A673 (cell line): Measurements from ENCODE around the gene ABCB6. TPM values are rescaled to one million over a fixed set of nuclear protein-coding genes. Genes with fewer than 3 reads are reported as not detected.
"Not testable (repeated sequence)": the region's sequence is repeated elsewhere in the genome, so short reads cannot be mapped to it uniquely, and the experiment has no call there.

ENCODE experiments used
- BruUV-seq: library from RNA; stranded (reverse); fragments of 400-500 nt; replicated peaks from 2 replicates; lab custom pipeline; 2021; lab: Mats Ljungman, UMichigan
- CTCF ChIA-PET: fragments of 300-600 bp; sonication (Branson Sonifier 250); formaldehyde crosslinking; loops from one replicate; lab custom pipeline; 2022; ENCODE audit warnings: antibody characterized with exemption; lab: Charles Lee
- POLR2A ChIA-PET: fragments of 300-600 bp; sonication (Branson Sonifier 250); formaldehyde crosslinking; loops from one replicate; lab custom pipeline; 2022; ENCODE audit warnings: antibody characterized with exemption; ENCODE audit not compliant: low non-redundant PET; lab: Charles Lee
- DNase-seq: peaks from one replicate; pipeline ENCODE4 v3.0.0-alpha.2; 2015; ENCODE audit warnings: low spot score
- H3K27ac ChIP-seq: fragments of 200-600 bp; sonication (generic); 2 replicates; pipeline ENCODE4 v1.5.1; 2016; ENCODE audit warnings: mixed run types, low read depth, mild to moderate bottlenecking, mixed read lengths, antibody characterized with exemption, low read length; ENCODE audit not compliant: poor library complexity, severe bottlenecking
- H3K27me3 ChIP-seq: fragments of 200-600 bp; sonication (generic); replicated peaks from 2 replicates; pipeline ENCODE4 v1.6.1; 2017; ENCODE audit warnings: mixed run types, low read depth, mild to moderate bottlenecking, mixed read lengths, antibody characterized with exemption, low read length; ENCODE audit not compliant: insufficient read depth, poor library complexity
- H3K36me3 ChIP-seq: fragments of 200-600 bp; sonication (generic); 2 replicates; pipeline ENCODE4 v1.6.1; 2016; ENCODE audit warnings: mixed run types, mild to moderate bottlenecking, mixed read lengths, antibody characterized with exemption, low read length; ENCODE audit not compliant: insufficient read depth, poor library complexity, severe bottlenecking
- H3K4me1 ChIP-seq: fragments of 200-600 bp; sonication (generic); 2 replicates; pipeline ENCODE4 v1.6.1; 2017; ENCODE audit warnings: mixed run types, mild to moderate bottlenecking, mixed read lengths, antibody characterized with exemption, low read length; ENCODE audit not compliant: insufficient read depth, poor library complexity, severe bottlenecking
- H3K4me3 ChIP-seq: fragments of 200-600 bp; sonication (generic); 2 replicates; pipeline ENCODE4 v1.5.1; 2016; ENCODE audit warnings: low read depth, mixed run types, mild to moderate bottlenecking, mixed read lengths, low read length; ENCODE audit not compliant: poor library complexity, severe bottlenecking
- H3K9me3 ChIP-seq: fragments of 200-600 bp; sonication (generic); 2 replicates; pipeline ENCODE4 v1.6.1; 2016; ENCODE audit warnings: mixed run types, low read depth, mild to moderate bottlenecking, mixed read lengths, antibody characterized with exemption, low read length; ENCODE audit not compliant: poor library complexity, severe bottlenecking
- EZH2 ChIP-seq: fragments of 200-600 bp; sonication (generic); IDR thresholded peaks from 2 replicates; pipeline ENCODE4 v1.6.1; 2017; ENCODE audit warnings: borderline replicate concordance, low read depth, mild to moderate bottlenecking, mixed read lengths, antibody characterized with exemption, low read length; ENCODE audit not compliant: poor library complexity, severe bottlenecking
- intact Hi-C: fragments of 100-400 bp; cut with micrococcal nuclease; formaldehyde crosslinking; loops from one replicate; pipeline ENCODE4 v1.10.0; 2022; ENCODE audit not compliant: unreplicated experiment
- total RNA-seq: library from RNA; stranded (reverse); gene quantifications from 2 replicates; pipeline ENCODE4 v1.2.3, GENCODE V29; 2021
- TF ChIP-seq, protein P1 (sequence below): fragments of 300-800, 200-600 bp; sonication (generic); conservative IDR thresholded peaks from 2 replicates; pipeline ENCODE4 v1.5.1; 2017; ENCODE audit warnings: low read depth, mild to moderate bottlenecking, antibody characterized with exemption, low read length, moderate library complexity, mixed read lengths

ABCB6 gene
- total RNA-seq, 1 experiment from 2014 or later, result 101 TPM

DNA sequence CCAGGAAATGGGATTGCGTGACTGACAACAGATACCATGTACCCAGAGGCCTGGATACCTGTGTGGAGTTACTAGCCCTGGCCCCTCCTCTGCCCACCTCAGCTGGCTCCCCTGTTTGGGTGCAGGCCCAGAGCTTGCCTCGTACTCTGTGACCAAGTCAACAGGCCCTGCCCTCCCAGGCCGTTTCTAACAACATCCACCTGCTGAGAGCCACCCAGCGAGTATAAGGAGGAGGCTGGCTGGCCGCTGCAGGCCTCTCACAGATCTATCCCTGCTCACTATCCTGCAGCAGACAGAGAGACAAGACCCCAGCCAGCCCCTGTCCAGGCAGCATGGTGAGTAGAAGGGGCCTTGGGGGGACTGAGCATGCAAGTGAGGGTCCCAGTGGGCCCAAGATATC lies 47.5 kb upstream of the ABCB6 start:
- Histone ChIP-seq H3K36me3 (no peaks in the 10 kb centered on the region), H3K4me3 (no peak overlapping the region), H3K27me3 (no peaks in the 10 kb centered on the region), H3K4me1 (no peaks in the 10 kb centered on the region), H3K27ac (no peak overlapping the region), H3K9me3 (no peaks in the 10 kb centered on the region)
- intact Hi-C loops, result no loop called here
- no TSS peak for BruUV-seq
- TF ChIP-seq, protein P1, sequence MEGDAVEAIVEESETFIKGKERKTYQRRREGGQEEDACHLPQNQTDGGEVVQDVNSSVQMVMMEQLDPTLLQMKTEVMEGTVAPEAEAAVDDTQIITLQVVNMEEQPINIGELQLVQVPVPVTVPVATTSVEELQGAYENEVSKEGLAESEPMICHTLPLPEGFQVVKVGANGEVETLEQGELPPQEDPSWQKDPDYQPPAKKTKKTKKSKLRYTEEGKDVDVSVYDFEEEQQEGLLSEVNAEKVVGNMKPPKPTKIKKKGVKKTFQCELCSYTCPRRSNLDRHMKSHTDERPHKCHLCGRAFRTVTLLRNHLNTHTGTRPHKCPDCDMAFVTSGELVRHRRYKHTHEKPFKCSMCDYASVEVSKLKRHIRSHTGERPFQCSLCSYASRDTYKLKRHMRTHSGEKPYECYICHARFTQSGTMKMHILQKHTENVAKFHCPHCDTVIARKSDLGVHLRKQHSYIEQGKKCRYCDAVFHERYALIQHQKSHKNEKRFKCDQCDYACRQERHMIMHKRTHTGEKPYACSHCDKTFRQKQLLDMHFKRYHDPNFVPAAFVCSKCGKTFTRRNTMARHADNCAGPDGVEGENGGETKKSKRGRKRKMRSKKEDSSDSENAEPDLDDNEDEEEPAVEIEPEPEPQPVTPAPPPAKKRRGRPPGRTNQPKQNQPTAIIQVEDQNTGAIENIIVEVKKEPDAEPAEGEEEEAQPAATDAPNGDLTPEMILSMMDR, result no peak
- TF ChIP-seq EZH2, result no peak
- POLR2A ChIA-PET, result no interaction called here
- CTCF ChIA-PET, result no interaction called here
- DNase-seq, result no peak

GRCh38 chr2:219261024-219261855 lies 42.5 kb upstream of the ABCB6 start:
- intact Hi-C loops, result no loop called here
- Histone ChIP-seq H3K36me3 (no peaks in the 10 kb centered on the region), H3K27ac (no peak overlapping the region), H3K4me1 (no peaks in the 10 kb centered on the region), H3K4me3 (no peak overlapping the region), H3K27me3 (peaks cover 3% of the 10 kb centered on the region), H3K9me3 (no peaks in the 10 kb centered on the region)
- ChIA-PET POLR2A (no interaction called here), CTCF (interaction anchor here (1.2 kb wide), 1 partner anchor 17 kb away, joined by 5 read pairs; no protein-coding TSS in a partner anchor)
- no peak for DNase-seq
- TF ChIP-seq, protein P1, result no peak
- no peak for TF ChIP-seq EZH2
- BruUV-seq, result no TSS peak

DNA sequence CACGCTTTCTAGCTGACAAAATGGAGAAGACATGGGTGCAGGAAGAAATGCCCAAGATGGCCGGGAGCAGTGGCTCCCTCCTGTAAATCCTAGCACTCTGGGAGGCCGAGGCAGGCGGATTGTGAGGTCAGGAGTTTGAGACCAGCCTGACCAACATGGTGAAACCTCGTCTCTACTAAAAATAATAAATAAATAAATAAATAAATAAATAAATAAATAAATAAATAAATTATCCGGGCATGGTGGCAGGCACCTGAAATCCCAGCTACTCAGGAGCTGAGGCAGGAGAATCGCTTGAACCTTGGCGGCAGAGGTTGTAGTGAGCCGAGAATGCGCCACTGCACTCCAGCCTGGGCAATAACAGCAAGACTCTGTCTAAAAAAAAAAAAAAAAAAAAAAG lies 40.2 kb upstream of the ABCB6 start:
- POLR2A ChIA-PET, H3K9me3 ChIP-seq, H3K27ac ChIP-seq, BruUV-seq, DNase-seq, intact Hi-C loops, H3K4me3 ChIP-seq, H3K36me3 ChIP-seq, H3K4me1 ChIP-seq: not testable (repeated sequence)
- CTCF ChIA-PET, result interaction anchor here (0.6 to 0.9 kb wide), 2 partner anchors 9 to 99 kb away, joined by 3 to 4 read pairs; partner anchors contain the start of gene NHEJ1
- peaks cover 22% of the 10 kb centered on the region for H3K27me3 ChIP-seq
